Ovary (tissue), 3 donors: ENCODE data around the gene LARP4.

ENCODE experiments used
- CTCF ChIP-seq, 3 donors: fragments of 450-650 bp in 2 of 3; fragments of 200-600 bp in 1 of 3; IDR thresholded peaks; one replicate each; pipeline versions ENCODE4 v1.5.1 to v1.8.0; 2016 to 2022; ENCODE audit warnings: antibody characterized with exemption in 3 of 3, mild to moderate bottlenecking in 1 of 3
- EP300 ChIP-seq: sonication (generic); formaldehyde crosslinking; IDR thresholded peaks from one replicate; pipeline ENCODE4 v1.6.1; 2017; ENCODE audit warnings: antibody characterized with exemption
- POLR2A ChIP-seq: fragments of 450-650 bp; IDR thresholded peaks from one replicate; pipeline ENCODE4 v1.6.1; 2017; ENCODE audit warnings: antibody characterized with exemption, mild to moderate bottlenecking, moderate library complexity
- donor health status: DM: no; HTN: no; CAD: no.

- no peak for TF ChIP-seq POLR2A
- TF ChIP-seq EP300 = no peak
- no peak for TF ChIP-seq CTCF (IDR thresholded peaks at IDR 0.05)
Measured at GRCh38 chr12:50419112-50419909, 18.6 kb downstream of the LARP4 start.
